Stimulated activated CD4-positive, alpha-beta T cell treated with anti-CD3 and anti-CD28 coated beads, Interleukin-15, amount 100 ng/mL, for 48 hours (primary cell): ENCODE data around the gene EPHA3.

Source experiments
- DNase-seq, 2 donors: peaks; one replicate each; pipeline ENCODE4 v3.0.0-alpha.2; 2020; ENCODE audit warnings: low read depth in 2 of 2

EPHA3 gene

DNA sequence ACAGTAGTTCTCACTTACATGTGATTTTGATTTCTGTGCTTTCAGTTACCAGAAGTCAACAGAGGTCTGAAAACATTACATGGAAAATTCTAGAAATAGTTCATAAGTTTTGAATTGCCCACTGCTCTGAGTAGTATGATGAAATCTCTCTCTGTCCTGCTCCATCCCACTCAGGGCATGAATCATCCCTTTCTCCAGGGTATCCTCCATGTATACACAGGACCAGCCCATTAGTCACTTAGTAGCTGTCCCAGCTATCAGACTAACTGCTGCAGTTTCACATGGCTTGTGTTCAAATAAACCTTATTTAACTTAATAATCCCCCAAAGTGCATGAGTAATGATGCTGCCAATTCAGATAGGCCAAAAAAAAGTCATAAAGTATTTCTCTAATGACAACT, 38.6 kb downstream of the EPHA3 start:
- DNase-seq: no peak

DNA sequence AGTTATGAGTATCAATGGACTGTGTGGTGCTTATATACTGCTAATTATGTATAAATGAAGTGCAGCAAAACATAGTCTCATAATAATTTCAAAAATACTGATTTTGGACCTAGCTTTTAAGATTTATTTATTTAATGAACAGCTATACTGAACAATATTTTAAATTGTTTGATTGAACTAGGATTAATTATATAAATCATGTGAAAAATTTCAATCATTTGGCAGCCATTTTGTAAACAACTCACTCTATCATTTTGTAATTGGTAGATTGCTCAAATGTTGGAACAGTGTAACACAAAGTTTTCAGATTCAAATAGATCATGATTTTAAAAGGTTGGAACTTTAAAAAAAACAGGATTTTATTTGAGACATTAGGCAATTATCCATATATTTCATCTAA, 47.0 kb downstream of the EPHA3 start:
- DNase-seq: no peak

DNA sequence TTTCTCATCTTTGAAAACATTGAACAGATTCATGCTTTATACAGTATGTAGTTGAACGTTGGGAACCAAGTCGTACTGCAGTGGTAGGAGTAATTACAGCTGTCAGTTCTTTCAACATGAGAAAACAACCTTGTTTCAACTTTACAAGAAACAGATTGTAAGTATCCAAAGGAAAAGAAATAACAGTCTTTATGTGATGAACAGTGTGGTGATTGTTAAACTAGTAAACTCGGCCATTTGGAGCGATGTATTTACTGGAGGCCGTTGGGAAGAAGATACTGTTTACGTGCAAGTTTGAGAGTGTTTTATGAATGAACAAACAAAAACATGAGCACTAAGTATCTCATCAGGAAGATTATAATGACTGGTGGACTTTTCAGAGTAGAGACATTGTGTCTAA, 48.4 kb downstream of the EPHA3 start:
- DNase-seq: no peak

DNA sequence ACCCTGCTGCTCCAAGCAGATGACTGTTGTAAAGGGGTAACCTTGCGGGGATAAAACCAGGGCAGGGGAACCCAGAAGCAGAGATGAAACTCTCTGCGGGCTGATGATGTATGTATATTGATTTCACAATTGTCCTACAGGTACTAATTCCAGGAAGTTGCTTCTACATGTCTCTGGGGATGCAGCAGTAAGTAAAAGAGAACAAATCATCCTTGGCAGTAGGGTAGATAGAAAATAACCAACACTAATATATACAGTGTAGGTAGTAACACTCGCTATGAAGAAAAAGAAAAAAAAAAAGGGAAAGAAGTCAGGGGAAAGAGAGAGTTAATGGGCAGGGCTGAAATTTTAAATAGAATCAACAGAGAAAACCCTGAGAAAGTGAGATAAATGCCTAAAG, 50.2 kb downstream of the EPHA3 start:
- no peak for DNase-seq

DNA sequence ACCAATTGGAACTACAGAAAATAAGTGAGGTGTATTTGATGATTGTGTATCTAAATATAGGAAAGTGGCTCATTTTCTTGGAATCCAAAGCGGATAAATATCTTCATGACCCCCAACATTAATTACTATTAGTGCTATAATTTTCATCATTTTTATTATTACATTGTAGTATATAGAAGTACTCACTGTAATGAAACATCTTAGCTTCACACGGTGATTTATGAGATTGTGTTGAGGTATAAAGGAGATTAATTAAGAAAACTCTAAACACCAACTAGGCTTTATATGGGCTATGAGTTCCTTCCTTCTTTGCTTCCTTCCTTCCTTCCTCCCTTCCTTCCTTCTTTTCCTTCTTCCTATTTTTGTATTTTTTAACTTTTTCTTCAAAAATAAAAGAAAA, 52.2 kb downstream of the EPHA3 start:
- DNase-seq: no peak

DNA sequence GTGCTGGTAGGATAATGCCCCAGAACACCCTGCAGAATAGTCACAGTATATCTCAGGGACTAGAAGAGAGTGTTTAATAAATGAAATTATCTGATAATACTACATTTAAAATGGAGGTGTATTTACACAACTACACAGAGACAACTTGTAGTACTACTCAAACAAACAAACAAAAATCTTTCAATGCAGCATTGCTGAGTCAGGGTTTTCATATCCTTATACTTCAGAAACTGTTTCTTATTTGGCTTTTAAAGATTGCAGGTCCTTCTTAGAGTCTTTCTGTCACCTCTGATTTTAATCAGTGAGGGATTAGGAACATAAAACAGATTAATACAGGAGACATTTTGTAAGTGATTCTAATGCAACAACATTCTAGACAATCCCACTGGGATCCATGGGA, 57.4 kb downstream of the EPHA3 start:
- no peak for DNase-seq

DNA sequence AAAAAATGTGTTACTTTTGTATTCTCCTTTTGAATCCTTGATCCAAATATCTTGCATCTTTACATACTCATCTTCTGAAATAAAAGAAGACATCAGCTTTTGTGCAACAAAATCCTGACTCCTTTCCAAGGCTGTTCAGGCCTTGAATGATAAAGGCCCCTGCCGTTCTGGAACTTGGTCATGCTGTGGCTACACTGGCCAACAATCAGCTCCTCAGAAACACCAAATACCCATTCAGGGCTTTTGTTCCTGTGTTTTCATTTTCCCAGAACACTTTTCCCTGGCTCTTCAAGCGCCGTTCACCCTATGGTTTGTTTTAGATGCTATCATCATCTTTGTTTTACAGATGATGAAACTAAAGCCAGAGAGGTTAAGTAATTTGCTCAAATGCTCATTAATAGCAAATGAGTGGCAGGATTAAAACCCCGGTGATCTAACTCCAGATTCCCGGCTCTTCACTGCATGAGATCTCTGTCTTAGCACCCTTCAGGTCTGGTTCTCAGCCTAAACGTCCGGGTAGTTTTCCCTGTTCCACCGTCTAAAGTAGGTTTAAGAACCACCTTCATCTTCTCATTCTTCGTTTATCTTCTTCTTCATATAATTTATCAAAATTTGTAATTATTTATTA, 58.3 kb downstream of the EPHA3 start:
- DNase-seq: no peak

DNA sequence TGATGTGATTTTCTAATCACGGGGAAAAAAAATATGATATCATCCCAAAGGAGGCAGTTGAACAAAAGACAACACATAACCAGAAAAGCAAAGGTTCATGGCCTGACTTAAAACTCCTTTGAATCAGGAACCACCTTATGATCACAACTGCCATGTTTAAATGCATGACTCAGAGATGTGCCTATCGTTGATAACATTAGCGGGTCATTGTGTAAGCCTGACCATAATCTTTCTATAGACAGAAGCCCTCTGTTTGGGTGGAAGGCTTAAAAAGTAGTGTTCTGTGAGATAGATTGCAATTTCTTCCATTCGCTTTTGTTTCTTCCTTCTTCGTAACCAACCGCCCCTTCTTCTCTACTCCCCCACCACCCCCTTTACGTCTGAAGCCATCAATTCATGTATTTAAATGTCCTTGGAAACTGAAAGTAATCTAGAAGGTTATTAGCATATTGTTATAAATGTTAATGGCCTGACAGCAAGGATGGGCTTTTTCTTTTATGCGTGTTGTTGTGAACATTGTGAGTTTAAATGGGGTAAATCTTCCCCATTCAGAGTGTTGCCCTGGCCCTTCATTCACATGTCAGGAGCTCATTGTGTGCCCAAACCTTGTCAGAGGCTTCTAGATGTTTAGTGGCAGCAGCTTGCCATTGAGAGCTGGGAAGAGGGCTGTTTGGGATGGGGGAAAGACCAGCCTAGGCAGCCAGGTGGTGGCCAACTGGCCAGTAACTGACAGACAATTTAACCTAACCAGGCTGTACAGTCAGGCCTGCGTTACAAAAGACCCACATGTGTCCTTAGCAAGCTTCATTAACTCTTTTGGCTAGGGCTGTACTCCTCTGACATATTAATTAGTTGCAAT, 64.5 kb downstream of the EPHA3 start:
- DNase-seq: no peak

DNA sequence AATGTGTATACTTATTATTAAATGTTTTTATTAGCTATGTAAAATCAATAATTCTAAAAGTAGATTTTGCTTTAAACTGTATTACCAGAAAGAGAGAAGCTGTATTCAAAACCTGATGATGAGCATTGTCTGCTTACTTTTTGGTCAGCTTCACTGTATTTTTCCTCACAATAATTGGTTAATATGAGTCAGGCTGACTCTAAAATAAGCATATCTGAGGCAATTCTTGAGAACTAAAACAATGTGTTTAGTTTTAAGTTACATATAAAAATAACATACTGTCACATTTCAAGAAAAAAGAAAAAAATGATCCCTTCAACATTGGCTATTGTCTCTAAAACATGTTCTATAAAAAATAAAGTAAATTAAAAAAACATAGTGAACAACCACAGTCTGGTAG, 66.1 kb downstream of the EPHA3 start:
- no peak for DNase-seq

DNA sequence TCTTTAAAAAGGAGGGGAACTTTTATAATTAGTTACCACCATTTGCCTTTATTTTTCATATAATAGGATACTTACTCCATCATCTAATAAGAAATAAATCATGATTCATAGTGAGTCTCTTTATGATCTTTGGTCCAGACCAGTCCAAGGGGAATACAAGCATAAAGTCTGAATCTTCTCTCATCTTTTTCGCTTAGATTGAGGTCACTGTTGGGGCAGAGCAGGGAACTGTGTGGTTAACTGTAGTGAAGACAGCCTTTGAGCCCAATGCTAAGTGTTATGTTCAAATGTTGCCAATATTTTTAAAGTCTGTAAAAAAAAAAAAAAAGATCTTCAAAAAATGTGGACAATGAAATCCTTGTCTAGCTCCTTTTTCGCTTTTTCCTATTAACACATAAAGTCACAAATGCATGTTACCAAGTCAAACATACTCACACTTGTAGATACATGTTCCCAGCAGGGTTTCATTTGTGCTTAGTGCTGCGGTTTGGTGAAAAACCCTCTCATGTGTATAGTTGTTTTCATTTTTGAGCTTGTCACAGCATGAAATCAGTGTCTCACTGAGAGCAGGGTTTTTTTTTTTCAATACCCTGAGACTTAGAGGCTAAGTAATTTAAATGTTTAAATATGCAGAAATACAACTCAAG, 72.1 kb downstream of the EPHA3 start:
- DNase-seq: no peak

DNA sequence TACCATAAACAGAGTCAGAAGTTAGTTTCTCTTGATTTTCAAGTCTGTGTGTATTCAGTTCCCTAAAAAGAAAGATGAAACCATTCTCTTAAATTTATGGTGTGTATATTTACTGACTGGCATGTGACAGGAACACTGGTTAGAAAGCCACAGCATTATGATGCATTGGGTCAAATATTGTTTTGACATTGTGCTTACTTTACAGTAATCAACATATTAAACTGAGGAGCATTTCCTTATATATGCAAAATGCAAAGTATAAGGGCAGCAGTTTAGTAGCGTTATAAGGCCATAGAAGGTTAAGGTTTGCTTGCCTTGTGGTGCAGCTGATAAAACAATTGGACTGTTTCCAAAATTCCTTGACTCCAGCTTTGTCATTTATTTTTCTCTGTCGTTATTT, 72.9 kb downstream of the EPHA3 start:
- DNase-seq: no peak

DNA sequence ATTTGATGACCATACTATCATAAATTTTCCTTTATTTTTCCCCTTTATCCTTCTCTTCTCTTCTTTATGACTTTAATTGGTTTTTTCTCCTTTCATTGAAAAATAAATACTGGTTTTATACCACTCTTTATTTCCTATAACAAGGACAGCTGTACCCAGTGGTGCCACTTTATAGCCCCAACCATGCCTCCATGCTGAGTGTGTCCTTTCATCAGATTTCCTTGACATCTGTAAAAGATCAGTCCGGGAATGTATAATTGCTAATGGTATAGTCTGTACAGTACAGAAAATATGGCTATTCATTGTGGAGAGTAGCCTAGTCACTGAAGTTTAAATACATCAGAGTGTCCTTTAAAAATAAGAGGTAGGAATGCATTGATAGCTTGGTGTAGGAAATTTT, 74.6 kb downstream of the EPHA3 start:
- no peak for DNase-seq

DNA sequence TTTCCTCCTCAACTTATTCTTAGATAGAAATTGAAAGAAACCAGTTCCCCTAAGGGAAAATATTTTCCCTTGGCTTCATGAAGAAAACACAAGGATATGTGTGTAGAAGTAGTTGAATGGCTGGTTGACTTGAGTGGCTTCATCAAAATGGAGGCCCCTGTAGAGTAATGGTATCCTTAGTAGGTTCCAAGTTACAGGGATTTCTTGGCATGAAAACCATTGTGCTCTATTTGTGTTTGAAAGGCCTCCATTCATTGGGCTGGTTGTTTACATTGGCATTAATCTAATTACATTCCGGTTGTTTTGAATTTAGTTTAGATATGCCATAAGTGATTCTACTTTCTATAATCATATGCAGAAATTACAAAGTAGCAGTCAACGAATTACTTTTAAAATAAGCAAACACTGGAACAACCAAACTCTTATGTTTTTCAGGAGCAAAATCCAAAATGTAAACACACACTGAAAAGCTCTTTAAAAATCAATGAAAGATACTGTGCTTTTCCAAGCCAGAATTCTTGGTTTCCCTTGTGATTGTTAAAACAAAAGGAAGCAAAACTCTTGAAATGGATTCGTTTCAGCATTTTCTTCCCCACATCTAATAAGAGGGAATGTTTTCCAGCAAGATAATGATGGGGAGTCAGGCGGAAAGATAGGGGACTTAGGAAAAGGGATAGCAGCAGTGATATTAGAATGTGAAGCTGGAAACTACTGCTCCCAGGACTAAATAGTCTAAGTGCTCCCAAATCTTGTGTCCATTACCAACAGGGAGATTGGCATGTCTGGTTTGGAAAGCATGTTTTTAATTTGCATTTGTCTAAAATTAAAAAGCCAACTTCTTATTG, 77.0 kb downstream of the EPHA3 start:
- DNase-seq: no peak

DNA sequence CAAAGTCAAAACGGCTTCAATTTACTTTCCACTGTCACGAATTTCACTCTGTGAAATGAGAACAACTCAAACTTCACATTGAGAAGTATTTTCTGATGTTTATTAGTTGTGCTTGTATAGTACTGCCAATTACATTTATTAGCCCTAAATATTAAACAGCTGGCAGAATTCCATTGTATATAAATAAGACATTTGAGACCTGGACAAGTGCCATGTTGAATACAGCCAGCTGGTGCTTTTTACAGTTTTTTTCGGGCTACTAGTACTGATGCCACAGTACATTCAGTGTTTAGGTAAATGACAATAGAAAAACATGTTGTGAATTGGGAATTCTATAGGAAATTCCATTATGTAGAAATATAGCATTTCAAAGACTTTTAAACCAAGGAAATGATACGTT, 79.0 kb downstream of the EPHA3 start:
- DNase-seq: no peak

DNA sequence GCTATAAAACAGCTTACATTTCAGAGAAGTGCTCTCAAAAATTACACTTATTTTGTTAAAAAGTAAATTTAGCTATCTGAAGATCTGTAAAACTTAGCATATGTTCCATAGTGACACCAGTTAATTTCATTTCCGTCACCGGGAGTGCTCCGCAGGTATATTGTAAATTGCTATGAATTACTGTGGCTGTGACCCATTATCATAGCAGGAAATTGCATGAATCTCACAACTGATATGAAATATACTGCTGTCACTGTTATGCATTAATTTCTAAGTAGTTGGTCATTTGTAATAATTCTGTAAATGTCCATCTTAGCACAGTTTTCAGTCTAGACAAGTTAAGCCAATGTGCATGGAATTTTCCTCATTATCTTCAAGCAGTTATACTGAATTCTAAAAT, 91.2 kb downstream of the EPHA3 start:
- no peak for DNase-seq

DNA sequence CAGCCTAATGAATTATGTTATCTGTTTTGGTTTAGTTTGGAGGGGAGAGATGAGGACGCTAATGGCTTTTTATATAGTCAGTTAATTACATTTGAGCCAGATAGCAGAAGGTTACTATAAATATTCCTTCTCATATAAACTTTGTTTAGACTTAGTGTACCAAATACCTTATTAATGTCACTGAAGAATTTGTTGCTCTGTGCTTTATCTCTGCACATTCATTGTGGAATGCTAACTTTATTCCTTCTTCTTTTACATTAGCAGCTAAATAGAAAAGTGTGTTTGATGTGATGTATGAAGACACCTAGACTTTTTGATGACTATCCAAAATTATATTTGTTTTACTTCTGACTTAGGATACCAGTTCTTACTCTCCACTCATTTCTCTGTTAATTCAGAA, 105.2 kb downstream of the EPHA3 start:
- DNase-seq: no peak

DNA sequence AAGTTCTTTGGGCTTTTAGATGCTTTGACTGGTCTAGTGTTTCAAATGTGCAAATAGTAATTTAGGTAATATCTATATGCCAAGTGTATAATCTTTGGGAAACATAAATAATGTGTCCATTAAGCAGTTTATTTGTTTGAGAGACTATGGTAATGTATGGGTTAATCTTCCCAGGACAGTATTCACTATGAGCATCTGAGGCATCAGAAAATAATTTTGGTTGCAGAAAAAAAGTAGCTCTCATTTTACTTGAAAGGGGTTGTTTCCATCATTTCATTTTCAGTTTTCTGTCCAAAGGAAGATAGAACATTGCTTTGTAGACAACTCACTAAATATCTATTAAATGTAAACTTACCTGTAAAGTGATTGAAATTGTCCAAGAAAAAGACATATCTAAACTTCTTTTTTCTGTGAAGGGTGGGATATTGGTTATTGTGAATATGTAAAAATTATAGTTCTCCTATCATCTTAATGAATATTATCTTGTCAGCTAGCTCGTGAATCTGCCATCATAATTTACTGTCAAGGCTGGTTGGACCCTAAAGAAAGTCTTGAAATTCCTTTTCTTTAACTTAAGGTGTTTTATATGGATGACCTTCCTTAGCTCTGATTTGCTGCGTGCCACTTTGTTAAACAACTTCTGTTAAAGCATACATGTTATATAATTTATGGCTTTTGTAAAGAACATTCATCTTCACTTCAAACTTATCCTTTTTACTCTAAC, 108.8 kb downstream of the EPHA3 start:
- no peak for DNase-seq

DNA sequence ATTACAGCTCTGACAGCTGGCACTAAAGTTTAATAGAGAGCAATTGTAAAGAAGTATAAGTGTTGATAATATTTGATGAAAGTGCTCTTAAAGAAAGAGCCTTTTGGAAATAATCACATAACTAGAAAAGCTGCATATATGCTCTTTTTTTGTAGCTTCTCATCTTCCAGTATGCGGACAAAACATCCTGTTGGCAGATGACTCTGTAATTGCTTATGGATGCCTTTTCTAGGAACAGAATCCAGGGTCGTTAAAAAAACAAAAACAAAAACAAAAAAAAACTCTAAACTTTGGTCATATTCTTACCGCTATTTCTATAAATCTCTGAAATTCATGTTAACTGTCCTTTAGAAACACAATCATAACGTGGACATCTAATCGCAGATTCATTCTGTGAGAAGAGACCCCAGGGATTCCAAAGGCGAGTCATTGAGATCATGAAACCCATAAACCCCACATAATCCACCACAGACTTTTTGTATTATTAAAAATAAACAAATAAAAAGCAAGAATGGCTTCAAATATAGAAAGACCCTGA, 109.8 kb downstream of the EPHA3 start:
- no peak for DNase-seq

DNA sequence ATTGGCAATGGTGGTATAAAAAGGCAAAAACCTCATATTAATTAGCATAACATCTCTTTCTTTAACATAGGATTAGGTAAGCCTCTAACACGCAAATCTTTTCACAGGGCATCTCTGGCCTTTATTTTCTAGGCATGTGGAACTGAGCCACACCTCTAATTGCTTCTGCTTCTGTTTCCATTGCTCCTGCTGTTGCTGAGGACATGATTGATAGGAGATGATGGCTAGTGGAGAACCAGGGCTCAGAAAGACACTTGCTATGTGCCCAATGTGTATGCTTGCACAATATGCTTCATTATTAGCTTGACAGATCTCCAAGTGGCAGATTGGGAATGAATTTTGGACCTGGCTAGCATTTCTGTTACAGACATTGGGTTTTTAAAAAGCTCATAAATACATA, 114.5 kb downstream of the EPHA3 start:
- DNase-seq: no peak

DNA sequence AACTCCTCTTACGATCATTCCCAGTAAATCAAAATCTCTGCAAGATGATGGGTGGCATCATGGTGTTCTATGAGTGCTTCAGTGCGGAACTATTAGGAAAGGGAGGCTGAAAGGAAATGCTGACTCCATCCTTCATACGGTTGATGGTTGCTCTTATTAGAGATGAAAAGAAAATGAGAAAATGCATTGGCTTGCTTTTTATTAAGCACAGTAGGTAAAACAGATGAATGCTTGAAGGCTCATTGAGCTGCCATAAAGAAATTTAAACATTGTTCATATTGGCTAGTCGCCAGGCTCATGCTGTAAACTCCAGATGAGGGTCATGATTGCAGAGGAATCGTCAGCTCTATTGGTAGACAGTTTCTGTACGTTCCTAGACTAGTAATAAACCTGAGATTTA, 115.8 kb downstream of the EPHA3 start:
- no peak for DNase-seq

DNA sequence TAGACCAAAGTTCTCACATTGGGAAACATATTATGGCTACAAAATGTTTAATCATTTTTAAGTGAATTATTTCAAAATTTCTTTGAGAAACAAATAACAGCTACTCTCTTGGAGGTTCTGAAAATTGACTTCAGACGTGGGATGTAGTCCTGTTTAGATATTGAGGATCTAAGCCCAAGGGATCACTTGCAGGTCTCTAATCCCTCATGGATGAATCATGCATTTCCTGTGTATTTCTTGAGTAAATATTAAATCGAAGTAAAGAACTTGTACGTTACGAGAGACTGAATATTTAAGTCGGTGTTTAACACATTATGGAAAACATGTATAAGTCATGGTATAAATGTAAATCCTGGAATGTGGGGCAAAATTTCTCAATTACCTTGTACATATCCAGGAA, 119.8 kb downstream of the EPHA3 start:
- DNase-seq: no peak
